Large intestine (tissue), 3 donors: ENCODE measurements around the gene KLHL22. TPM values are rescaled to one million over a fixed set of nuclear protein-coding genes. Genes with fewer than 3 reads are reported as not detected.

Source experiments
- DNase-seq, 2 donors: peaks; one replicate each; pipeline versions ENCODE4 v3.0.0 to v3.0.0-alpha.2; 2013
- H3K27ac ChIP-seq: one replicate; pipeline ENCODE4 v1.5.1; 2013; ENCODE audit warnings: low read length
- H3K27me3 ChIP-seq: 2 replicates; pipeline ENCODE4 v1.6.1; 2013; ENCODE audit warnings: low read length; ENCODE audit not compliant: control insufficient read depth, insufficient read depth
- H3K36me3 ChIP-seq: 2 replicates; pipeline ENCODE4 v1.6.1; 2013; ENCODE audit warnings: low read length; ENCODE audit not compliant: control insufficient read depth, insufficient read depth
- H3K4me1 ChIP-seq: one replicate; pipeline ENCODE4 v1.6.1; 2013; ENCODE audit warnings: low read length; ENCODE audit not compliant: control insufficient read depth, insufficient read depth
- H3K4me3 ChIP-seq: one replicate; pipeline ENCODE4 v1.5.1; 2013; ENCODE audit warnings: low read length
- H3K9me3 ChIP-seq: one replicate; pipeline ENCODE4 v1.6.1; 2013; ENCODE audit warnings: mild to moderate bottlenecking, low read depth, low read length, moderate library complexity; ENCODE audit not compliant: control insufficient read depth
- WGBS: methylation state at CpG from one replicate; pipeline ENCODE4 v1.1.5; 2013; ENCODE audit warnings: low lambda C conversion rate; ENCODE audit not compliant: insufficient coverage; 5-methylcytosine and 5-hydroxymethylcytosine counted together
- polyA plus RNA-seq: library from polyadenylated mRNA; unstranded; fragments of 120-200 nt; gene quantifications from one replicate; pipeline ENCODE4 v1.2.1, GENCODE V29; 2013

Gene KLHL22
- polyA plus RNA-seq, 1 donor, result 18.5 TPM

- no peak overlapping the region for H3K27ac ChIP-seq
- WGBS, result no CpG with 5 or more reads among the region's 13 CpGs
- no peak for DNase-seq
- H3K36me3 ChIP-seq, result peaks cover 40% of the 10 kb centered on the region
- no peak overlapping the region for H3K4me3 ChIP-seq
- no peaks in the 10 kb centered on the region for H3K27me3 ChIP-seq
- H3K9me3 ChIP-seq, result peaks cover 3% of the 10 kb centered on the region
- H3K4me1 ChIP-seq, result no peaks in the 10 kb centered on the region
Observed at GRCh38 chr22:20406686-20407408, 88.7 kb downstream of the KLHL22 start.

- Histone ChIP-seq H3K9me3 (peaks cover 3% of the 10 kb centered on the region), H3K4me3 (no peak overlapping the region), H3K36me3 (peaks cover 48% of the 10 kb centered on the region), H3K27ac (no peak overlapping the region), H3K27me3 (no peaks in the 10 kb centered on the region), H3K4me1 (no peaks in the 10 kb centered on the region)
- no peak for DNase-seq
- WGBS, result no CpG with 5 or more reads among the region's 62 CpGs
Observed at GRCh38 chr22:20405931-20406685, 89.5 kb downstream of the KLHL22 start.

DNA sequence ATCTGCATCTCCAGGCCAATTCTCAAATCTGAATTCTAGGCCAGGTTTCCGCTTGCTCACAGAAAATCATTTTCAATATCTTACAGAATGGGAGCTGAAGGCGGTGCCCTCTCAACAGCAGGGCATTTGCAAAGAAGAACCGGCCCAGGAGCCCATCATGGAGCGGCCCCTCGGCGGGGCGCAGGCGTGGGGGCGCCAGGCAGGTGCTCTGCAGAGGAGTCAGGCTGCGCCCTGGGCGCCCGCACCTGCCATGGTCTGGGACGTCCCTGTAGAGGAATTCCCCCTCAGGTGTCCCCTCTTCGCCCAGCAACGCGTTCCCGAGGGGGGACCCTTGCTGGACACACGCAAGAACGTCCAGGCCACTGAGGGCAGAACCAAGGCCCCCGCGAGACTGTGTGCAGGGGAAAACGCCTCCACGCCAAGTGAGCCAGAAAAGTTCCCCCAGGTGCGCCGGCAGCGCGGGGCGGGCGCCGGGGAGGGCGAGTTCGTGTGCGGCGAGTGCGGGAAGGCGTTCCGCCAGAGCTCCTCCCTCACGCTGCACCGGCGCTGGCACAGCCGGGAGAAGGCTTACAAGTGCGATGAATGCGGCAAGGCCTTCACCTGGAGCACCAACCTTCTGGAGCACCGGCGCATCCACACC, 90.2 kb downstream of the KLHL22 start:
- H3K27me3 ChIP-seq, result no peaks in the 10 kb centered on the region
- no peak overlapping the region for H3K4me3 ChIP-seq
- no peak overlapping the region for H3K27ac ChIP-seq
- peaks cover 55% of the 10 kb centered on the region for H3K36me3 ChIP-seq
- H3K9me3 ChIP-seq, result peaks cover 3% of the 10 kb centered on the region
- H3K4me1 ChIP-seq, result no peaks in the 10 kb centered on the region
- WGBS, result no CpG with 5 or more reads among the region's 45 CpGs
- DNase-seq, result no peak

- H3K27me3 ChIP-seq, result no peaks in the 10 kb centered on the region
- no peak for DNase-seq
- peaks cover 3% of the 10 kb centered on the region for H3K9me3 ChIP-seq
- H3K36me3 ChIP-seq, result peaks cover 55% of the 10 kb centered on the region
- no peak overlapping the region for H3K27ac ChIP-seq
- no peaks in the 10 kb centered on the region for H3K4me1 ChIP-seq
- H3K4me3 ChIP-seq, result no peak overlapping the region
- WGBS, result 73% methylated on average over 5 of the region's 18 CpGs
Observed at GRCh38 chr22:20404881-20405280, 90.7 kb downstream of the KLHL22 start.

DNA sequence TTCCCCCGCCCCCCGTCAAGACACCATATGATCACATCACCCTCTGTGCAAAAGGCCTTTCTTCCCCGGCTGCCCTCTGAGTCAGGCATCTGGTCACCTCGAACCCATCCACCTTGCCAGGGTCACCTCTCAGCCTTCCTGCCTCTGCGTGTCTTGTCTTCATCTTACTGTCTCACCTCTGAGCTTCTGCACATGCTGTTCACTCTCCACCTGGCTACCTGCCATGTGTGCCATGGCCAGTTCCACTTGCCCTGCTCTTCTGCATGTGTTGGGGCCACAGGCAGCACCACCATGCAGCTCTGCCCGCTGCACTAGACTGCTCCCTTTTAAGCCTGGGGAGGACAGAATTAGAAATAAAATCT, 91.8 kb downstream of the KLHL22 start:
- no peak for DNase-seq
- no peaks in the 10 kb centered on the region for H3K27me3 ChIP-seq
- peaks cover 53% of the 10 kb centered on the region for H3K36me3 ChIP-seq
- H3K9me3 ChIP-seq, result peaks cover 3% of the 10 kb centered on the region
- H3K27ac ChIP-seq, result no peak overlapping the region
- H3K4me1 ChIP-seq, result no peaks in the 10 kb centered on the region
- WGBS, result 100% methylated on average over 1 of the region's 6 CpGs
- no peak overlapping the region for H3K4me3 ChIP-seq

DNA sequence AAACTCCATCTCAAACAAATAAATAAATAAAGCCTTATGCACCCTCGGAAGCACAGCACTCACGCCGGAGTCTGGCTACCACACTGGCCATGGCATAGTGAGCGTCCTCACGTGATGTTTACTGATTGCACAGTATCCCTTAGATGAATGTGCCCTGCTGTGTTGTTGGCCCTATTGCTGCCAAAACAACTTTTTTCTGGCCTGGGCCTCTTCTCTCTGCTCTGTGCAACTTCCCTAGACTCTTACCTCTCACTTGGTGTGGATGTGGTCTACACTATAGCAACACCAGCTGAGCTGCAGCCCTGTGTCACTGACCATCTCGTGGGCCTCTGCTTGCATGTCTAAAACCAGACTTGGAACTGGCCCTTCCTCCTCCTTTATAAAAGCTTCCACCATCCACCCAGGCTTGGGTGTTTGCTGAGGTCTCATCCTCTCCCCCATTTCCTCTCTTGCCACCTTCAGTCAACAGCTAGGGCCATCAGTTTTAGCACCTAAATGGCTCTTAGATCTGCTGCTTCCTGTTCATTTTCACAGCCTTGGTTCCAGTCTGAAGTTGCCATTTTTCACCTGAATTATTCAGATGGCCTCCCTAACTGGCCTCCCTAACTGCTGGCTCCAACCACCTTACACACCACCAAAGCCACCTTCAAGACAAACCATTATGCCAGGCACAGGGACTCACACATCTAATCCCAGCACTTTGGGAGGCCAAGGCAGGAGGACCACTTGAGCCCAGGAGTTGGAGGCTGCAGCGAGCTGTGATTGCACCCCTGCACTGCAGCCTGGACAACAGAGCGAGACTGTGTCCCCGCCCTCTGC, 92.4 kb downstream of the KLHL22 start:
- H3K4me3 ChIP-seq, result no peak overlapping the region
- peaks cover 3% of the 10 kb centered on the region for H3K9me3 ChIP-seq
- no peak overlapping the region for H3K27ac ChIP-seq
- WGBS, result no CpG with 5 or more reads among the region's 9 CpGs
- no peaks in the 10 kb centered on the region for H3K4me1 ChIP-seq
- H3K27me3 ChIP-seq, result no peaks in the 10 kb centered on the region
- peaks cover 52% of the 10 kb centered on the region for H3K36me3 ChIP-seq
- DNase-seq, result no peak

- Histone ChIP-seq H3K9me3 (peaks cover 3% of the 10 kb centered on the region), H3K27ac (no peak overlapping the region), H3K27me3 (no peaks in the 10 kb centered on the region), H3K36me3 (peaks cover 39% of the 10 kb centered on the region), H3K4me3 (no peak overlapping the region), H3K4me1 (no peaks in the 10 kb centered on the region)
- no peak for DNase-seq
- WGBS, result 100% methylated on average over 1 of the region's 13 CpGs
Observed at GRCh38 chr22:20401376-20402014, 94.1 kb downstream of the KLHL22 start.

- DNase-seq, result no peak
- WGBS, result no CpG with 5 or more reads among the region's 15 CpGs
- H3K4me3 ChIP-seq, result no peak overlapping the region
- H3K4me1 ChIP-seq, result no peaks in the 10 kb centered on the region
- H3K36me3 ChIP-seq, result peaks cover 32% of the 10 kb centered on the region
- H3K27ac ChIP-seq, result no peak overlapping the region
- no peaks in the 10 kb centered on the region for H3K27me3 ChIP-seq
- H3K9me3 ChIP-seq, result no peaks in the 10 kb centered on the region
Observed at GRCh38 chr22:20400606-20401375, 94.8 kb downstream of the KLHL22 start.

DNA sequence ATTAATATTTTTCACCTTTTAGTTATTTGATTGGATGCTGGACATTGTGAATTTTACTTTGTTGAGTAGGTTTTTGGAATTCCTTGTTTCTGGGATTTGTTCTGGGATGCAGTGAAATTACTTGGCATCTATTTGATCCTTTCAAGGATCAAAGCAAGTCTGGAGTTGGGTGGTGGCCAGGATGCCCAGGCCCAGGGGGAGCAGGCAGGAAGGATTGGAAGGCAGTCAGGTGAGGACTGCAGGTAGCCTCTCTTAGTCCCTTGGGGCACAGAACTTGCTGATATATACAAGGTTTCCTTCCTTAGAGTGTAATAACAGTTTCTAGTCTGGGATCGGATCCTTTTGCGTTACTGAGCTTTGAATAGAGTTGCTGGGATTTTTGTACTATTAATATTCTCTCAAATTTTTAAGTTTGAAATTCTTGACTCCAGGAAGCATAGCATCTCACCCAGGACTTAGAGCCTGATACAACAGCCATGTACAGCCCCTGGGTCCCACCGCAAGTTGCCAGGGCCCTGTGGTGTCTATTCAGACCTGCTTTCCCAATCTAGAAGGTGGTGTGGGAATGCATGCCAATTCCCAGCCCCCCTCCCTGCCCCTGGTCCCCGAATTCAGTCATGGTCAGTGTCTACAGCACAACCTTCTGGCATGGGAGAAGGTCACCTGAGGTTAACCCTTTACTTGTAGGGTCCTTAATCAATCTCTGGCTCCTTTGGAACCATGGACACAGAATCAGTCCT, 95.6 kb downstream of the KLHL22 start:
- Histone ChIP-seq H3K27me3 (no peaks in the 10 kb centered on the region), H3K36me3 (peaks cover 31% of the 10 kb centered on the region), H3K4me1 (peaks cover 5% of the 10 kb centered on the region), H3K27ac (no peak overlapping the region), H3K9me3 (no peaks in the 10 kb centered on the region), H3K4me3 (no peak overlapping the region)
- no peak for DNase-seq
- WGBS, result no CpG with 5 or more reads among the region's 4 CpGs
